ENCODE data around the gene NEK7.

NEK7 gene

DNA sequence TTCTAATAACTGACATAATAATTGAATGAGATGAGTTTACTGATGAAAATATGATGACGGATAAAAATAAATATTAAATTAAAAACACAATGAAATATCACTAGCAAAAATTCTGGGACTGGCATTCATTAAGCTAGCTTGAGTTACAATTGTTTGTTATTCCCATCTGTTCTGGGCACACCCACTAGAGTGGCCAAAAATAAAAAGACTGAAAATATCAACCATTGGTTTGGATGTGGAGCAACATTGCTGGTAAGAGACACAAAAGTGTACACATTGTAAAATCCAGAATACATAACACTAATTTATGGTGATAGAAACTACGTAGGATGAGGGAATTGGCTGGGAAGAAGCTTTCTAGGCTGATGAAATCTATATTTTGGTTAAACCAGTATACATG, 9.6 kb upstream of the NEK7 start:
- DNase-seq, result no peak

DNA sequence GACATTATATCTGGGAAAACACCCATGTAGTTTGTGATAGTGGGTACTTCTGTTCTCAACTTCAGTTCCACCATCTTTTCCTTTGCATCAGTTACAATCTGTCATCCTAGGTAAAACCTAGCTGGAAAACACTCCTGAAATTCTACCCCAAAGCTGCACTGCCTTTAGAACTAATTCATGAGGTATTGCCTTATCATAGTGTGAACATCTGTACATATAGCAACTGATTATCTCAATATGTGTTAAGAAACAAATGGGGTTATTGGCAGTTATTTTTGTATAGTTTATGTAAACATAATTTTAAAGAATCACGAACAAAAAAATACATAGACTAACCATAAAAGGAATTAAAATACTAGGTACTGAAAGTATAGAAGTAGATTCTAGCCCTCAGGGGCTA, 6.4 kb upstream of the NEK7 start:
- DNase-seq, result no peak

DNA sequence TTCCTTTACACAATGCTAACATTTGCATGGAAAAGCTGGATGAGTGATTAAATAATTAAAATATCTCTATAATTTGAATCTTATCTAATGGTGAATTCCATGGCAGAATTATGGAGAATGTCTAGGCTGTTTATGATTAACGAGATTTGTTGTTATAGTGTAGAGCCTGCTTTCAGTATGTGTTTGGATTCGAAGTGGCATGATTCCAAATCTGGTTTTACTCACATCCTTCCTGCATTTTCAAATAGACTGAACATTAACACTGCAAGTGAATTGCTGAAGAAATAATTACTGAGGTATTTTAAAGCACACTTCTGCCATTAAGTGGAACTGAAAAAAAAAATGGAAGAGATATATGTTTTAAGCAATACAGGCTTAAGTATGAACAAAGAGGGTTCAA, 5.1 kb upstream of the NEK7 start:
- no peak for DNase-seq

DNA sequence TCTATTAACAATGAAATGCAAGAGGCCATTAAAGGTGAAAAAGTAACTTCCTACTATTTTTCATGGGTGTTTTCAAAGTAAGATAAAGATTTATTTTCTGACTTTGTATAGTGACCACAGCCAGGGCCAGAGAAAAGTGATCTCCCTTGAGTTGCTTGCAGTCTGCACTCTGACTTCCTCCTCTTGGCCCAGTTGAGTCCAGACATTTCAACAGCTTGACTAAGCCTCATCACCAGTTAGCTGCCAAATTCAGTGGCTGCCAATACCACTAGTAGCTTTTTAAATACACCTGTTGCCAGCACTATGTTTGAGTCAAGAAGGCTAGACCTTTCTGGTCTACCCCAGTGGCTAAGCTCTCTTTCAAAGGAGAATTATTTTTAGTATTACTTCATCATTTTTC, 3.7 kb upstream of the NEK7 start:
- no peak for DNase-seq

DNA sequence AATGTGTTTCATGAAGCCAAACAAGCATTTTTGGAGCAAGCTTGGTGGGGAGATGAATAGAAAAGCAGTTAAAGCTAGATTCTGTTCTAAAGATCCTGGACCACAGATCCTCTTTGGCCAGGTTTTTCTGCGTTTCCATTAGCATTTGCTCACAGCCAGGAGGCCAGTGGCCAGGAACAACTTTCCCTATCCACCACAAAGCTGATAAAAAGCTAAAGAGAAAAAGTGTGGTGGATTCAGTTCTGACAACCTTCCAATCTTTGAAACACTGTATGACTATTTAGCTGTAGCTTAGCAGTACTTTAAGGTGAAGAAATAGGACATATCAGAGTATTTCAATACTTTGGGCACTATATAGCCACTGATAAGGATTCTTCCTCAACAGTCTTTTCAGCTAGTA, 3.0 kb upstream of the NEK7 start:
- no peak for DNase-seq

DNA sequence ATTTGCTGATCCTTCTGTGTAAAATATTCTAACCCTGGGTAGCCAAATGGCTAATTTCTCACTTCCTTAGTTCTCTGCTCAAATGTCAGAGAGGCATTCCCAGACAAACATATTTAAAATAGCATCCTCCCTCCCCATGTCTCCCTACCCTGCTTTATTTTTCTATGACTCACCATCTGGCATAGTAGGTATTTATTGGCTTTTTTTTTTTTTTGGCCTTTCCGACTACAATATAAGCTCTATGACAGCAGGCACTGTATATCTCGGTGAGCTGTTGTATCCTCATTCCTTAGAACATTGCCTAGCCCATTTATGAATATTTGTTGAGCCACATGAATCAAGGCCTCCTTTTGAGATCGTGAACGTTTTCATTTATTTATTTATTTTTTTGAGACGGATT, 1.5 kb upstream of the NEK7 start:
- DNase-seq, result no peak

DNA sequence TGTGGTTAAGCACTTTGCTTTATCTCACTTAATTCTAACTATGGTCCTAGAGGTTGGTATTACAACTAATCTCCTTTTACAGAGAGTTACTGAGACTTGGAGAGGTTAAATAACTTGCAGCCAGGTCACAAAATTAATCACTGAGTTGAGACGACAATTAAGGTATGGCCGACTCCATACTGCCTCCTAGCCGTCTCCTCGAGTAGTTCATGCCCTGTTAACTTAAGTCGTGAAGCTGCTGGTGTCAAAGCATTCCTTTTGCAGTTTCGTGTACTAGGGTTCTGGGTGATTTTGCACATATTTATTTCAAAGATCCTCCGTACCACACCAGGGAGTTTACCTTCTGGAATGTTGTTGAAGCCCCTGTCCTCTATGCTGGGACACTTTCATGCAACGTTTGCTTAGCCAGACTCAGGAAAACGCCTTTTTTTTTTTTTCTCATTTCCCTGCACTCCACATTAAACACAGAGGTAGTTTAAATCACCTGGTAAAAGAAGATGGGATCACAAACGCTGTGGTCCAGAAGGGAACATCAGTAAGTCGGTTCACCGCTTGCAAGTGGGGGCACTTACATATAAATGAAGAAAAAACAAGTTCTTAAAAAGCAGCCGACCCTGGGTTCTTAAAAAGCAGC, 570 bp upstream of the NEK7 start:
- peak; percentile 23 to 82 (median 50) for DNase-seq

DNA sequence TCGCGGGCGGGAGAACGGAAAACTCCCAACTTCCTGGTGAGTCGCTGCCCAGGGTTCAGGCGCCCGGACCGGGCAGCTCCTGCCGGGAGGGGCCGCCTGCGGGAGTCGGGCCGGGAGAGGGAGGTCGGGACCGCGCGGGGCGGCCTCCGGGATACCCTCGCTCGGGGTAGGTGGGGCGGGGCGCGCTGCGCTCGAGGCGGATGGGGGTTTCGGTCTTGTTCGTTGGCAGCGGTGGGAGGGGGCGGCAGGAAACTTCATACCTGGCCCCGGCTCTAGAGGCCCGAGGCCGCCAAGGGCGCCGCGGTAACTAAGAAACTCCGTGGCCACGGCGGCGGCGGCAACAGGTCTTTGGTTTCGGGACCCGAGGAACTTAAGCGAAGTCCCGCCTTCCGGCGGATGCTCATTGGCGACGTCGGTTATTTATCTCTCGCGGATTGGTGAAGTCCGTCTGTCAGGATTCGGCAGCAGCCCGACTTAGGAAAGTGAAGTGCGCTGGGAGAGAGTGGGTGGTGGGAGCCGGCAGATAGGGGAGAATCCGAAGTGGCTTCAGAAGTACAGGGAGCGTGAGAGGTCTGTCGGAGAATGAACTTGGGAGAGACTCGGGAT, 546 bp downstream of the NEK7 start:
- peak; percentile 67 to 87 (median 77) for DNase-seq

DNA sequence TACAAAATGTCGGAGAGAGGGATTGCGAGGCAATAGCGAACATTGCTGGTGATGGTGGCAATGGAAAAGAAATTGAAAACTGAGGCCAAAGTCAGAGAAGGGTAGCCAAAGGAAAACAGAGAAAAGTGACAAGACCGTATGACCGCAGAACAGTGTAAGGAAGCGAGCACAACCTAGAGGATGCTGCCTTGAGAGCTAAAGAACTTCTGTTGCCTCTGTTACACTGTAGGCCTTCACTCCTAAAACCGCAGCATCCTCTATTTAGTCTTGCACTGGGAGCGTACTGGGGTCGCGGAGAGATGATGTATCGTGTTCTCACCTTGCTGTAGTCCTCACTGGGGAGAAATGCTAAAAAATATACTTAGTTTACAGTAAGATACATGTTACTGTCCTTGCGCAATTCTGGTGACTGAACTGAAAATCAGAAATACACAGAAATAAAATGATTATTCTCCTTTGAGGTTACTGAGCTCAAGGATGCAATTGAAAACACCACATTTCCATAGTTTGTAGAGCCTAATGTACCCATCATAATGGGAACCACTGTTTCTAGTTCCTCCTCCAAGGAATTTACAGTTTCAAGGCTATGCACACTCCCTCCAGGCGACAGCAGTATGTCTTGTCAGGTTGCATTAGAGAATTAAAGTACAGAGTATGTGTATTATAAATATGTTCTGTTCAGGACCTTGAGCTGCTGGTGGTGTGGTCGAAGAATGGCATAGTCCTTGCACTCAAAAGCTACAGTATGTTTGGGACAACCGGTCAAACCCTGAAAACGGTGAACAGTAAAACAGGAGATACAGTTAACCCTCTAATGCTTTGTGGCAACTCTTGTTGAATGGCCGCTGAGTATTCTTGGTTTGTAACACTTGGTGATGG, 1.3 kb downstream of the NEK7 start:
- DNase-seq, result peak in 1 of 5 donors; percentile 44

DNA sequence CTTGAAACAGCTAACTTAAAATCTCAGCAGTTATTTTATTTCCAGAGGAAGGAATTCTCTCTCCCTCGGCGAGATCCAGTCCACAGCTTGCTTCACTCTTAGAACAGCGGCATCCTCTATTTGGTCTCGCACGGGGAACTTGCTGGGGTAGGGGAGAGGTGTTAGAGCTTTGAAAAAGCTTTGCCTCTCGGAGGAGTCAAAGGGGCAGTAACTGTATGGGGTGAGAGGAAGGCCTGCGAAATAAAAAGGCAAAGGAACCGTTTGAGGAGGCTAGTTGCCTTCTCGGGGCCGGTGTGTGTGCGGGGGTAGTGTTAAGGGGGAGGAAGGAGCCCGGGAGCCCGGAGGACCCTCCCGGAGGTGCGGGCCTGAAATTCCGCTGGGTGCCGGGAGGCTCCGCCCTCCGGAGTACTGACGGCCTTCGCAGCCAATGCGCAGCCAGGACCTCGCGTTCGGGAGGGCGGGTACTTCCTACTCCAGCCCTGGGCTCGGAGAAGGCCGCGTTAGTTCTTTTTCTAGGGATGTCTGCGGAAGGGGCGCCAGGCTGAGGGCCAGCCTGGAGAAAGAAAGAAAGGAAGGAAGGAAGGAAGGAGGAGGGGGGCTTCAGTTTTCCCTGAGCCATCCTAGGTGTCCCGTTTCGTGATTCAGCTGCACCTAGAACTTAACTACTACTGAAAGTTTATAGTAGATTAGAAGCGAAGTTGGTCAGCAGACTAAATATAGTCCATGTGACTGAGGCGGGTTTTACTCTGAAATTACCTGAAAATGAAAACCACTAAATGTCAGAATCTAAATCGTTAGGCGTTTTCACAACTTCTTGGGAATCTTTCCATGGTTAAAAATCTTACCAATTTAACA, 2.2 kb downstream of the NEK7 start:
- DNase-seq, result peak; percentile 74 to 86 (median 81)

DNA sequence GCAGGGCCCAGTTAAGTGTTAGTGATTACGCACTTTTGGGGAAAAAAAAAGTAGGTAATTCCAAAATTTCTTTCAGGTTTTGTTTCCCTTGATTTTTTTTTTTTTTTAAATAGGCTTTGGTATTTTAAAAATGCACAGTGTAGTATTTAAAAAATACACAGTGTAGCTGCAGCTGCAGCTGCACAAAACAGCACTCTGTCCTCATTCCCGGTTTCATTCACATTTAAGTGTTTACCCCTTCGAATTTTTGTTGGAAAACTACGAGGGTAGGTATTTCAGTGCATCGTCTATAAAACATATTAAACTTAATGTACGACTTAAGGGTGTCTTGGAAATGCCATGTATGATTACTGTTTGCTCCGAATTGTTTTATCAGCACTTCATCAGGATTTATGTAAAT, 3.4 kb downstream of the NEK7 start:
- DNase-seq, result no peak

DNA sequence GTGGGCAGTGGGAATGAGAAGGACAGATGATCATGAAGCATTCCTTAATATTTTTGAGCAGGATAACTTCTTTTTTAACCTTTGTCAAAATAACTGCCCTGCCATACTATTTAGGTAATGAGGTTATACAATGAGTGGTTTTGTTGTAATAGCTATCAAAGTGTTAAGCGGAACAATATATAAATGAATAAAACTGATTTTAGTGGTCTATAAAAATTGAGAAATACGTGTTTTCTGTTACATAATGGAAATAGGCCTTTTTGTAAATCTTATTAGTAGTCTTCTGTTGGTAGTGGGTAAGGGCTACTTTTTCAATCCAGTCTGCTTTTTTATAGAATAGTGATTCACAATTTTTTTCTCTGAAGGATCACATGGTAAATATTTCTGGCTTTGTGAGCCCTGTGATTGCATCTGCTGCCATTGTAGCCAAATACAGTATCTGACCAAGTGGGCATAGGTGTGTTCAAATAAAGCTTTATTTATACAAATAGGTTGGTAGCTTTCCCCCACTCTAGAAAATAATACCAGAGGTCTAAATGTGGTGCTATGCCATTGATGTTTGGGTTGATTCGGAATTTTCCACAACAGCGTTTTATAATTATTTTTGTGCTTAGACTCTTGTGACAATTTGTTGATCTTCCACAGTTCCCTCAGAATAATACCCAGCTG, 4.3 kb downstream of the NEK7 start:
- no peak for DNase-seq

DNA sequence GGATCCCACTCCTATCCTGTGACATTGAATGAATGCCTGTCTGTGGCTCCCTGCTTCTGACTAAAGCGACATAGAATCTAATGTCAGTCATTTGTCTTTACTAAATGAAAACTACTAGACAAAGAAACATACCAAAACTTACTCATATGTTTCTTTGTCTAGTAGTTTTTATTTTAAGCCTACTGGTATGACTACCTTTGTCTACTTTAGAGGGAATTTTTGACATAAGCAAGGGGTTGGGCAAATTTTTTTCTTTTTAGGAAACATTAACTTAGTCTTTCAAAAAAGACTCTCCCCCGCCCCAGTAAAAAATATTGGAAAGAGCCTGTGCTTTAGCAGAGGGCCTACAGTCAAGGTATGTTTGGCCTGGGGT, 4.9 kb downstream of the NEK7 start:
- DNase-seq, result no peak

DNA sequence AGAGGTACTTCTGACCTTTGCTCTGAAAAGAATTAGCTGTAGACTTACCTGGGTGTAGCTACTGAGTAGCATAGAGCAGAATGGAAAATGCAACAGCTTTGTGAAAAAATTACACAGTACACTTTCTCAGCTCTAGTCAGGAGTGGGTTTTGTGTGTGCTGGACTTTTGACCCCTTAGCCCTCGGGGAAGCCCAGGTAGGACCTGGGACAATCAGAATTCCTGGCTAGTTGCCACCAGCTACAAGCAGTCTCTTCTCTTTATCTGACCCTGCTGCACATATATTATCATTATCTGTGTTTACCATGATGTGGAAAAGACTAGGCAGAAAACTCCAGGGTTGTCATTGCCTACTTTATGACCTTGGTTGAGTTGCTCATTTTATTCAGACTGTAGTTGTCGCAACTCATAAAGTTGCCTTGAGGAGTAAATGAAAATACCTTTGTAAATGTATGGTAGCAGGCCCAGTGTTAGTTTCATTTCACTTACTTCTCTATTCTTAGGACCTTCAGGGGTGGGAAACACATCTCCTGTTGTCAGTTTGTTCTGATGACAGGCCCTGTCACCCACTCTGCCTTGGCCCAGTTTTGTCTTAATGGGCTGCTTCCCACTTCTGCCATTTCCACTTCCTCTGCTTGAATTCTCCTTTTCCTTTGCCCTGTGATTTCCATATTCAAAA, 5.4 kb downstream of the NEK7 start:
- no peak for DNase-seq

DNA sequence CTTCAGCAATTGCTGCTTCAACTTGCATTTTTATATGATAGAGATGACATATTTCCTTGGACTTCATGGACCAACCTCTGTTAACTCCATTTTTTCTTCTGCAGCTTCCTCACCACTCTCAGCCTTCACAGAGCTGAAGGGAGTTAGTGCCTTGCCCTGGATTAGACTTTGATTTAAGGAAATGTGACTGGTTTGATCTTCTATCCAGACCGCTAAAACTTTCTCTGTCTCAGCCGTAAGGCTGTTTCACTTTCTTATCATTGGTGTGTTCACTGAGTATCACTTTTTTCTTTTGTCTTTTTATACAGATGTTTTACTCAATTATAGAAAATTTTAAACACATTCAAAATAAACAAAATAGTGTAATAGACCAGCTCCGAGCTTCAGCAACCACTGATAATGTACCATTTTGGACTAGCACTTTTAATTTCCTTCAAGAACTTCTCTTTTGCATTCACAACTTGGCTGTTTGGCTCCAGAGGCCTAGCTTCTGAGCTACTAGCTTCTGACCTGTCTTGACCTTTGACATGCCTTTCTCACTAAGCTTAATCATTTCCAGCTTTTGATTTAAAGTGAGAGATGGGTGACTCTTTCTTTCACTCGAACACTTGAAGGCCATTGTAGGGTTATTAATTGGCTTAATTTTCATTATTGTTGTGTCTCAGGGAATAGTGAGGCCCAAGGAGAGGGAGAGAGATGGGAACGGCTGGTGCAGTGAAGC, 9.3 kb downstream of the NEK7 start:
- DNase-seq, result peak in 1 of 5 donors; percentile 50

DNA sequence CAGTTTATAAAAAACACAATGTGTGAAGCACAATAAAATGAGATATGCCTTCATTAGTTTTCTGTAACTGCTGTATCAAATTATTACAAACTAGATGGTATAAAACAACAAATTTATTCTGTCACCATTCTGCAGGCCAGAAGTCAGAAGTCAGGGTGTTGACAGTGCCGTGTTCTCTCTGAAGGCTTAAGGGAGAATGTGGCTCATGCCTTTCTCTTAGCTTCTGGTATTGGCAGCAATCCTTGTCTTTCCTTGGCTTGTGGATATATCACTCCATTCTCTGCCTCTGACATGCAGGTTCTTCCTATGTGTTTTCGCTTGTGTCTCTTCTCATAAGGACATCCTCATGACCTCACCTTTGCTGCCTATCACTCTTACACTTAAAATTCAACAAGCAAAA, 10.1 kb downstream of the NEK7 start:
- DNase-seq, result no peak

DNA sequence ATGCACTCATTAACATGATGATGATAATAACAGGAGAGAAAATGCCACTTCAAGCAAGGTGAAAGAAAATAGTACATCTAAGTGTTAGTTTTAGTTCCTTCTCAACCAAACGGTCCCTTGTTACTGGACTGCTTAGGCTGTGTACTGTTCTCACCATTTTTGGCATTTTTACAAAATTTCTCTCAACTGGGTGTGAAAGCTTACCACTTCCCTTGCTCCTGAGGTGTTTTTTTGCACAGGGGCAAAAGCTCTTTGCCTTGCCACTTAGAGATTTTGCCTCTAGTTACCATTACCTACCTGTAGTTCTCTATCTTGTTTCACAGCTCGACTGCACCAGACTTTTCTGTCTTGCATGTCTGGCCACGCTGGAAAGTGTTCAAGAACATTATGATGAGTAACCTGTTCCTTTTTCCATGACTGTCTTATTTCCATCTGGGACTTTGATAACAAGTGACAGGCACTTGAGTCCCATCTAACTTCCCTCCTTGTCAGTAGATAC, 10.7 kb downstream of the NEK7 start:
- DNase-seq, result peak in 1 of 5 donors; percentile 47

DNA sequence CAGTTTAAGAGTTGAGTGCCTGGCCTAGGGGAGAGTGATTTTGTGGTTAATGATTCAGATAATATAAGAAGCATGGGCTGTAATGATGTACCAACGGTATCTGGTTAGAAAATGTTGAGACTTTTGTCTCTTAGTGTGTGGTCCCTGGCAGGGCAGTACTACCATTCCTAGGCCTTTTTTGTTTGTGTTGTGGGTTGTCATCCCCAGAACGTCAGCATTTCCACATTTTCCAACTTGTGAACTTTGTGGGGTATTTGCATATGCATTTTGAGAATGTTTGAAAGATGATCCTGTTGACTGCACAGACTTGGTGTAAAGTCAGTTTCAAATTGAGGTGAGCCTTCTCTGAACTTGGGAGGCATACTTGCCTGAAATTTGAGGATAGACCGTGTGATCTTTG, 11.4 kb downstream of the NEK7 start:
- no peak for DNase-seq

DNA sequence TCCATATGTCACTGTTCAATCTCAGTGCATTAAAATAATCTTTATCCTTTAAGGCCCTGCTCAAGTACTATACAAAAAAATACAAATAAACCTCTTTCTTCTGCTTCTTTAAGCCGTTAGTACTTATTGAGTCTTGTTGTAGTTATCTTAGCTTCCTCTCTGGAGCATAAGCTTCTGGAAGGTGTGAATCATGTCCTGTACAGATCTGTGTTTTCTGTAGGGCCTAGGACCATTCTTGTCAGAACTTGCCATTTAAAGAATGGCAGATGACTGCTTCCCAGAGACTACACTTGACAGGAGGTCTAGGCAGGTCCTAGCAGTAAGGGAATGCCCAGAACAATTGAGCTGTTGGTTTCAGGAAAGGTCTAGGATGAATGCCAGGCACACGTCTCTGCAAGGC, 12.9 kb downstream of the NEK7 start:
- peak in 1 of 5 donors; percentile 40 for DNase-seq

DNA sequence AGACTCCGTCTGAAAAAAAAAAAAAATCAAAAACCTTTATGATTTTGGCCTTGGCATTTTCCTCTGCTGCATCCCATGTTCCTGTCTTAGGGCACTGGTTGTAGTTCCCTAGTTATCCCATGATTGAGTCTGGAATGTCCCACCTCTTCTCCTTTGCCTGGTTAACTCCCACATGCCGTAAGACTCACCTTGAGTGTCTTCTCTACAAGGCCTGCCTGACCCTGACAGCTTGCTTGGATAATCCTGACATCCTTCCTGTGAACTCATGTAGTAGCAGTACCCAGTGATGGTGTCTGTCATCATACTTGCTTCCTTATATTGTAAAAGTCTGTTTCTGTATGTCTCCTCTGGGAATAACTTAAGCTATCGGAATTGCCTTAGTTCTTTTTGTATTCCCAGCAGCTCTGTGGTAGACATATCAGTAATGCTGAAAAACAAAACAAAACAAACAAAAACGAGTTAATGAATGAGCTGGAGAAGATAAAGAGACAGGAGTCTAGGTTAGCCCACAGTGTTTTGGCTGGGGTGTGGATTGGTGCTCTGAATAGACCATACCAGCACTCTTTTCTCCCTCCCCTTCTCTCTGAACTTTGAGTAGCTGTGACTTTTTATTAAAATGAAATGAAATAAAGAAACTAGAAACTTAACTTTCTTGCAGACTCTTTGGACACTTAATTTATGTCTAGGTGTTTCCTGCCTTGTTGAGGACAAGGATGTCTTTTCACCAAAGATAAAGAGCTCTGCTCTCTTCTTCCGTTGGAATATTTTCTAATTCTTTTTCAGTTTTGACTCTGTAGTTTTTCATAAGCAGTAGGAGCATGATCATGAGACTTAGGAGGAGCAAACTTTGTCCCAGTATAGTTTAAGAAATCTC, 15.1 kb downstream of the NEK7 start:
- no peak for DNase-seq

Data from T-helper 1 cell (primary cell).